ENCODE results near the gene KRTAP4-5.
"Not testable (repeated sequence)": the region's sequence is repeated elsewhere in the genome, so short reads cannot be mapped to it uniquely, and the experiment has no call there.

Gene KRTAP4-5

GRCh38 chr17:41160648-41161047 lies 11.0 kb upstream of the KRTAP4-5 start, which contains the start of gene KRTAP4-4:
TSS of gene KRTAP4-4 (minus strand) at chr17:41160748. CDS start at chr17:41160691, 57 bp downstream.
- TF ChIP-seq CTCF (conservative IDR thresholded peaks at IDR 0.05): no peak
- no peak within 1 kb of the TSS for H3K27ac ChIP-seq

GRCh38 chr17:41160190-41160589 lies 10.6 kb upstream of the KRTAP4-5 start:
- not testable (repeated sequence) for H3K27ac ChIP-seq

- H3K27ac ChIP-seq: no peak overlapping the region
- TF ChIP-seq CTCF (conservative IDR thresholded peaks at IDR 0.05): no peak
Measured at GRCh38 chr17:41153856-41154255, 4.2 kb upstream of the KRTAP4-5 start.

GRCh38 chr17:41151525-41151924 lies 1.9 kb upstream of the KRTAP4-5 start:
- no peak for TF ChIP-seq CTCF (conservative IDR thresholded peaks at IDR 0.05)
- H3K27ac ChIP-seq: no peak overlapping the region

GRCh38 chr17:41150026-41150425 lies 401 bp upstream of the KRTAP4-5 start:
- no peak for TF ChIP-seq CTCF (conservative IDR thresholded peaks at IDR 0.05)
- no peak overlapping the region for H3K27ac ChIP-seq

GRCh38 chr17:41148971-41149651 lies 514 bp downstream of the KRTAP4-5 start:
- not testable (repeated sequence) for H3K27ac ChIP-seq

GRCh38 chr17:41147531-41148204 lies 2.0 kb downstream of the KRTAP4-5 start:
- no peak for TF ChIP-seq CTCF (conservative IDR thresholded peaks at IDR 0.05)
- no peak overlapping the region for H3K27ac ChIP-seq

GRCh38 chr17:41145261-41145660 lies 4.4 kb downstream of the KRTAP4-5 start:
- no peak for TF ChIP-seq CTCF (conservative IDR thresholded peaks at IDR 0.05)
- H3K27ac ChIP-seq: no peak overlapping the region
